ENCODE results near the gene GALNT17.
"Not testable (repeated sequence)": the region's sequence is repeated elsewhere in the genome, so short reads cannot be mapped to it uniquely, and the experiment has no call there.

GALNT17 gene

GRCh38 chr7:71636329-71636728 lies 504.4 kb downstream of the GALNT17 start:
- DNase-seq (ENCODE audit: low read depth), result no peak

- DNase-seq (ENCODE audit: low read depth), result no peak
These were observed 505.6 kb downstream of the GALNT17 start for GRCh38 chr7:71637578-71637977.

- no peak for DNase-seq (ENCODE audit: low read depth)
These were observed 506.2 kb downstream of the GALNT17 start for GRCh38 chr7:71638108-71638507.

DNA sequence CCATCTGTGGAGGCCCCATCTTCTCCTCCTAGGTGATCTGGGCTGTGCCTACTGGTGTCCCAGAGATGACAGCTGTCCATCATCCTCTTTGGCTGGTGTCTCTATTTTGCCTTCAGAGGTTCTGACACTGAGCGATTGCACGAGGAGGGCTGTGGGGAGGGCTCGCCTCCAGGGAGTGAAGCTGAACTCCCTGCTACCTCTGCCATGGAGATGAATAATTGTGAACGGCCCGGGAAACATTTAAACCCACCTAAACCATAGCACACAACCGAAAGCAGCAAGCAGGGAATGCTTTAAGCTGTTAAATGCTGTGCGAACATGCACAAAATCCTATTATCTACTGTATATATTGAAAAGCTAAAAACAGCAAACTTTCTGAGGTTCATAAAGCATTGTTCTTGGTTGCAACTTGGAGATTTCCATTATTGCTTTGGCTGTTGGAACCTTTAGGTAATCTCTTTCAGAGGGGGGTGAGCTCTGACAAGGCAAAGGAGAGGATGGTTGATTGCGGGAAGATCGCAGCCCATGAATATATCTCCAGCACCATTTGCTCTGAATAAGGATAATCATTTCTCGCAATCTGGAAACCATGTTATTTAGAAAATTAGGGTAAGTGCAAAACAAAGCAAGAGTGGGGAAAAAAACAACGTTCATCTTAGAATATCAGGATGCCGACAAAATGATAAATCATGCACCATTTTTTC lies 507.6 kb downstream of the GALNT17 start:
- DNase-seq (ENCODE audit: low read depth), result no peak

DNA sequence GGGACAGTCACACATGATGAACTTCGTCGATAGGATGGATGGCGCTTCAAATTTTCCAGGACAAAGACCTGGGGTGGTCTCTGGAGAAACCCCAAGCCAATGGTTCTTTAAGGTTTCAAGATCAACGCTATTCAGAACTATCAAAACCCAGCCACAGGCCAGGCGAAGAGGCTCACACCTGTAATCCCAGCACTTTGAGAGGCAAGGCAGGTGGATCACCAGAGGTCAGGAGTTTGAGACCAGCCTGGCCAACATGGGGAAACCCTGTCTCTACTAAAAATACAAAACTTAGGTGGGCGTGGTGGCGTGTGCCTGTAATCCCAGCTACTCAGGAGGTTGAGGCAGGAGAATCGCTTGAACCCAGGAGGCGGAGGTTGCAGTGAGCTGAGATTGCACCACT lies 511.1 kb downstream of the GALNT17 start:
- DNase-seq (ENCODE audit: low read depth), result not testable (repeated sequence)

DNA sequence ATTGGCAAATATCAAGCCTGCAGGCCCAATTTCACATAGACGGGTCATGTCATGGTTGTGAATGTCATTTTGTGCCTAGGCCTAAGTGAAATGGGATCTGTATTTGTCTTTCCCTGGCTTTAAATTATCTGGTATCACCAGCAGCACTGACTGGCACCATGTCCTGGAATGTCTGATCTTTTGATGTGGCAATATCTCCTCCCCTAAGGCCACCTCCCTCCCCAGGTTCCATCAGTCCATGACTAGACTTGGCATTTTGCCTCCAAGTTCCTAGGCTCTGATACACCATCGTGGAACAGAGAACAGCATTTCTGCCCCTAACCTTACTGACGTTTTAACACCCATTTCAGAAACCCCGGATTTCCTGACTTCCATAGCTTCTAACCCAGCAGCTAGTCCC lies 513.9 kb downstream of the GALNT17 start:
- DNase-seq (ENCODE audit: low read depth), result no peak

GRCh38 chr7:71649812-71650211 lies 517.9 kb downstream of the GALNT17 start:
- no peak for DNase-seq (ENCODE audit: low read depth)

DNA sequence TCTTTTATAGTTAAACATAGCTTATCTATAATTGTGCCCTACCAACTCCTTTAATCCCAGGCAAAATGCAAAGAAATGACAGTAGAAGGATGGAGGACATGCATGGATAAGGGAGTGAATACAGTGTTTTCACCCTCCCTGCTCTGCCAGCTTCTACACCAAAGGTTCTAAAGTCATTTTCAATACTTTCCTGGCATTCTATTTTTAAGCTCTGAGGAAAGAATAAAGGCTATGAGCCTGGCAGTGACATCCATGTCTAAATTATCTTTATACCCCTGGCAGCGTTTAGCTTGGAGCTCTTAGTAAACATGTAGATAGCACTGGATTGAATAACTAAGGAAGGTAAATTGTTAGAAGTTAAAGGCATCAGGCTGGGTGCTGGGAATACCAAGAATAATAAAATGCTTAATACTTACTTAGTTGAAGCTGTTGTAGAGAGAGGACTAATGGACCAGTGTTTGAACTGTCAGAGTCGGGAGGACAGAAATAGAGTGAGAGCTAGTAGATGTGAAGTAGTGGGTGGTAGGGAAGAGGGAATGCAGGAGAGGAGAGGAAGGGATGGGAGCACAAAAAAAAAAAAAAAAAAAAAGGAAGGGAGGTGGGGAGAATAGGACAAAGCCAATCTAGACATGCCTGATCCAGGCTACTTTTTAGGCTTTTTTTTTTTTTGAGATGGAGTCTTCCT lies 518.9 kb downstream of the GALNT17 start:
- no peak for DNase-seq (ENCODE audit: low read depth)

GRCh38 chr7:71652510-71652909 lies 520.6 kb downstream of the GALNT17 start:
- DNase-seq (ENCODE audit: low read depth), result no peak

DNA sequence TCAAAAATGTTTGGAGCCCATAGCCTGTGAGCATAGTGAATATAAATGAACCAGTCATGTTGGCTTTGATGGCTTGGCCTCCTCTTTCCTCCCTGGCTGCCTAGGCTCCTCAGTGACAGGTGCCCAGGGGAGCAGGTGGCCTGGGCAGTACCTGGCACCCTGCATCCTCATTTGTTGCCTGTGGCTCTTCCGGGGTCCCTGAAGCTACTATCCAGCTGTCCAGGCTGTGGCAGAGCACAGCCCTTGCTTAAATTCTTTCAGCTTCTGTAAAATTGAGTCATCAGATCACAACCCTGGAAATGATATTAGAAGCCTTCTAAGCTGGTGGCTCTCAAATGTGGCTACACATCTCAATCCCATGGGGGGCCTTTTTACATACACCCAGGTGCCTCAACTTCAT lies 525.4 kb downstream of the GALNT17 start:
- DNase-seq (ENCODE audit: low read depth), result no peak

DNA sequence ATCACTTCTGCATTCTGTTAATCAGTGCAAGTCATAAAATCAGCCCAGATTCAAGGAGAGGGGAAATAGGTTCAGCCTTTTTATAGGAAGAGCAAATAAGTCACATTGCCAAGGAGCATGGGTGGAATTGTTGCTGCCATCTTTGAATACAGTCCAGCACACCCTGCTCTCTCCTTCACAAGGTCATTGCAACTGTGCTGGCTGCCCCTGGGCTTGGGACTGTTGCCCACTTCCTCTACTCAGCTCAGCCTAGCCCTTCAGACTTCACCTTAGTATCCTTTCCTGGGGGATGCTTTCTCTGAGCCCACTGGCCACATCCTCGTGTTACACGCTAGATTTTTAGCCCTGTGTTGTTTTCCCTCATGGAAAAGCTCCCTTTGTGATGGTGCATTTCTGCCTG lies 527.7 kb downstream of the GALNT17 start:
- DNase-seq (ENCODE audit: low read depth), result no peak

DNA sequence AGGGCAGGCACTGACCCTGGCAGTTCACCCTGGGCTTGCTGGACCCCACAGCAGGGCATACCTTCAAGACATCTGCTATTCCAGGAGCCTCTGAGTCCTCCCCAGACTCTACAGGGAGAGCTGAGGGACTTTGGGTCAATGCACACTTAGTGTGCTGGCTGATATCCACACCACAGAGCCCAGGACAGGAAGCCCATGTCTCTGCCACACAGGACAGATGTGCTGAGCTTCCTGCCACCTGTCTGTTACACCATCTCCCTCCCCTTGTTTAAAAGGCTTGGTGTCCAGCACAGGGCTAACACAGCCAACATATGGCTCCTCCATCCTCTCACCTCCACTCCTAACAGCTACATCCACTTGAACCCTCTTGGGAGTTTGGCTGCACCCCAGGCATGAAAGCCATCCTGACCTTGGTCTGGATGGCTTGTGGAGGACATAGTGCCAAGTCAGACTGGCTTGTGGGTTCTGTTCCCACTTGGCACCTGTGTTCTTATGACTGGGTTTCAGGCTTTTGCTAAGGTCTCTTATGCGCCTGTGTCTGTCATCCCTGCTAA lies 529.8 kb downstream of the GALNT17 start:
- DNase-seq (ENCODE audit: low read depth), result no peak

GRCh38 chr7:71665716-71666115 lies 533.8 kb downstream of the GALNT17 start:
- DNase-seq (ENCODE audit: low read depth), result no peak

GRCh38 chr7:71668572-71668971 lies 536.6 kb downstream of the GALNT17 start:
- DNase-seq (ENCODE audit: low read depth), result no peak

GRCh38 chr7:71679480-71679879 lies 547.5 kb downstream of the GALNT17 start:
- no peak for DNase-seq (ENCODE audit: low read depth)

- no peak for DNase-seq (ENCODE audit: low read depth)
These were observed 550.2 kb downstream of the GALNT17 start for GRCh38 chr7:71682181-71682580.

DNA sequence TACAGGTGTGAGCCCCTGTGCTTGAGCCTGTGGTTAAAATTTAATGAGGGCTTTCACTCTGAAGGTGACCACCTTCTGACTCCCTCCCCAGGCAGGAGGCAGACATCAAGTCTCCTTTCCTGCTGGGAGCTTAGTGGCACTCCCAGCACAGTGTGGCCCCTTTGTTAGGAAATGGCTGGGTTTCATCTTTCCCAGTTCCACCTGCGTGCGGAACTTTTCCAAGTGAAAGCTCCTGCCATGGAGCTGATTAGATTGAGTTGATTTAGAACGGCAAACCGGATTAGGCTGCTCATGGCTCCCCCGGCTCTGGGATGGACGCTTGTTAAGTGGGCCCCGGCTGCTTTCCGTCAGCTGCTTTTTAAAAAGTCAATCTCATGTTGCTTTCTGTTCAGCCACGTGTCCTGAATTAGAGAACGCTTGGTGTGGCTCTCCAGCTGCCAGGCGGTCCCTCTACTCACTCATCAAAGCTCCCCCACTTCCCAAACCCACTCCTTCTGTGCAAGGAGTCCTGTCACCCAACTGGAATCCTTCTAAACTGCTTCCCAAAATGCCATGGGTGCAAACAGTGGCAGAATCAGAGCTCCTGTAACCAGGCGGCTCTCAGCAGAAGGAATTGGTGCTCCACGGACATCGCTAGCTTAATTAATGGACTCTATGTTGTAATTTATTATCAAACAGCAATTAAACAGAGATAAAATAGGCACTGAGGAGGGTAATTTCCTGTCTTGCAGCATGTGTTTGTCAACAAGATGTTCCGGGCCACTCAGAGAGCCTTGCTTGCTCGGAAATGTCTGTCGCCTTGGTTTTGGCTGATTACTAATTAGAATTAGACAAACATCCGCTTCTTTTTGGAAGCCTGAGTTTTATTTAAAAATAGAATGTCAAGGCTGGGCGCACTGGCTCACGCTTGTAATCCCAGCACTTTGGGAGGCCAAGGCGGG lies 551.2 kb downstream of the GALNT17 start:
- no peak for DNase-seq (ENCODE audit: low read depth)

GRCh38 chr7:71687286-71687685 lies 555.3 kb downstream of the GALNT17 start:
- no peak for DNase-seq (ENCODE audit: low read depth)

GRCh38 chr7:71687831-71688599 lies 556.1 kb downstream of the GALNT17 start:
- DNase-seq (ENCODE audit: low read depth), result no peak

DNA sequence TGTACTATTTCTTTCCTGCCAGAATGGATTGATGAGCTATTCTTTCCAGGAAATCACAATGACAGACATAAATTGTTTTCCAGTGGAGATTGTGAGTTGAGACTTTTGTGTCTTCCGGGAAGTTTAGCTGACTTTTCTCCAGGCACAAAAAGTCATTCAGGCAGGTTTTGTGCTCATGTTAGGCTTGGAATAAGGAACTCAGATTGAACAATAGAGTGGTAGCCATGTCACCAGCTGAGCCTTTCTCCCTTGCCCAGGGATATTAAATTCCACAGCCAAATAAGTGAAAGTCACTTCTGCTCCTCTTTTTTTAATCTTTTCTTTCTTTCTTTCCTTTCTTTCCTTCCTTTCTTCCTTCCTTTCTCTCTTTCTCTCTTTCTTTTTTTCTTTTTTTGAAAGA lies 559.6 kb downstream of the GALNT17 start:
- no peak for DNase-seq (ENCODE audit: low read depth)

DNA sequence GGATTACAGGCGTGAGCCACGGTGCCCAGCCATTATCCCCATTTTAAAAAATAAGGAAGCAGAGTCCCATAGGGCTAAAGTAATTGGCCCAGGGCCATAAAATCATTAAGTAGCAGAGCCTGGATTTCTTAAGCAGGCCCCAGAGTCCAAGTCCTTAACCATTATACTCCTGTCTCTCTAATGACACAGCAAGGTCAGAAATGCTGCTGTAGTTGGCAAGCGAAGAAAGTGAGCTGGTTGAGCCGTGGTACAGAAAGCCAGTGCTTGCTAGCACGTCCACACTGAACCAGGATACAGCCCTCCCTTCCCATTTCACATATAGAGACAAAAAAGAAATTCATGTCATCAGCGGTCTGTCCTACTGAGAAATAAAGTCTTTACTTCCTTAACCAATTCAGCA lies 562.7 kb downstream of the GALNT17 start:
- no peak for DNase-seq (ENCODE audit: low read depth)

GRCh38 chr7:71695186-71695585 lies 563.2 kb downstream of the GALNT17 start:
- no peak for DNase-seq (ENCODE audit: low read depth)
